ENCODE results near the gene ARHGEF12.

ARHGEF12 gene

DNA sequence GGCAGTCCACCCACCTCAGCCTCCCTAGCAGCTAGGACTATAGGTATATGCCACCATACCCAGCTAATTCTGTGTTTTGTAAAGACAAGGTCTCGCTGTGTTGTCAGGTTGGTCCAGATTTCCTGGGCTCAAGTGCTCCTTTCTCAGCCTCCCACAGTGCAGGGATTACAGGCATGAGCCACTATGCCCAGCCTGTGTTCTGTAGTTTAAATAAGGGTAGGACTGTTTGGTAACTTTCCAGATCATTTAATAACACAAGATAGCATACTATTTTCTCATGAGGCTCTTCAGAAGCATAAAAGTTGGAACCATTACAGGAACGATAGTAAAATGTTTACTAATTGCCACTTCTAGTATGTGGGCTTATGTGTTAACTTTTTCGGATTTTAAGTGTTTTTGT, 137.3 kb downstream of the ARHGEF12 start:
- TF ChIP-seq, protein P1, sequence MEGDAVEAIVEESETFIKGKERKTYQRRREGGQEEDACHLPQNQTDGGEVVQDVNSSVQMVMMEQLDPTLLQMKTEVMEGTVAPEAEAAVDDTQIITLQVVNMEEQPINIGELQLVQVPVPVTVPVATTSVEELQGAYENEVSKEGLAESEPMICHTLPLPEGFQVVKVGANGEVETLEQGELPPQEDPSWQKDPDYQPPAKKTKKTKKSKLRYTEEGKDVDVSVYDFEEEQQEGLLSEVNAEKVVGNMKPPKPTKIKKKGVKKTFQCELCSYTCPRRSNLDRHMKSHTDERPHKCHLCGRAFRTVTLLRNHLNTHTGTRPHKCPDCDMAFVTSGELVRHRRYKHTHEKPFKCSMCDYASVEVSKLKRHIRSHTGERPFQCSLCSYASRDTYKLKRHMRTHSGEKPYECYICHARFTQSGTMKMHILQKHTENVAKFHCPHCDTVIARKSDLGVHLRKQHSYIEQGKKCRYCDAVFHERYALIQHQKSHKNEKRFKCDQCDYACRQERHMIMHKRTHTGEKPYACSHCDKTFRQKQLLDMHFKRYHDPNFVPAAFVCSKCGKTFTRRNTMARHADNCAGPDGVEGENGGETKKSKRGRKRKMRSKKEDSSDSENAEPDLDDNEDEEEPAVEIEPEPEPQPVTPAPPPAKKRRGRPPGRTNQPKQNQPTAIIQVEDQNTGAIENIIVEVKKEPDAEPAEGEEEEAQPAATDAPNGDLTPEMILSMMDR (IDR thresholded peaks at IDR 0.05) = no peak
- peaks cover 25% of the 10 kb centered on the region for H3K27me3 ChIP-seq
- H3K27ac ChIP-seq = no peak overlapping the region
- H3K9me3 ChIP-seq = no peaks in the 10 kb centered on the region
- no peak overlapping the region for H3K4me3 ChIP-seq (ENCODE audit: low read depth in 1 of 2, low read length in 1 of 2)
- H3K36me3 ChIP-seq = no peaks in the 10 kb centered on the region
- H3K4me1 ChIP-seq (ENCODE audit: control insufficient read depth in 1 of 2, insufficient read depth in 1 of 2, low read depth in 1 of 2, low read length in 1 of 2) = no peaks in the 10 kb centered on the region

DNA sequence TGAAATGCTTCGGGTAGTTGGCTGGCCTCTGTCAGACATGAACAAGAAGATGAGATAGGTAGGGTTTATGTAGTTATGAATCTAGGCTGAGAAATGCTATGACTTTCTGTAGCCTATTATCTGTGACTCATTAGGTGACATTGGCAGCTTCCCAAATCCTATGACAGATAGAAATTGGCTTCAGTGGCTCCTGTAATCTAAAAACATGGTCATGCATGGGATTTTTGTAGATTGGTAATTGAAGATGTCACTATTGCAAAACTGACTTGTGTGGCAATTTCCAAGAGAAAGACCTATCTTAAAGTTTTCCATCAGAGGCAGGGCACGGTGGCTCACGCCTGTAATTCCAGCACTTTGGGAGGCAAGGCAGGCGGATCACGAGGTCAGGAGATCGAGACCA, 145.9 kb downstream of the ARHGEF12 start:
- no peaks in the 10 kb centered on the region for H3K36me3 ChIP-seq
- TF ChIP-seq, protein P1 (IDR thresholded peaks at IDR 0.05) = no peak

DNA sequence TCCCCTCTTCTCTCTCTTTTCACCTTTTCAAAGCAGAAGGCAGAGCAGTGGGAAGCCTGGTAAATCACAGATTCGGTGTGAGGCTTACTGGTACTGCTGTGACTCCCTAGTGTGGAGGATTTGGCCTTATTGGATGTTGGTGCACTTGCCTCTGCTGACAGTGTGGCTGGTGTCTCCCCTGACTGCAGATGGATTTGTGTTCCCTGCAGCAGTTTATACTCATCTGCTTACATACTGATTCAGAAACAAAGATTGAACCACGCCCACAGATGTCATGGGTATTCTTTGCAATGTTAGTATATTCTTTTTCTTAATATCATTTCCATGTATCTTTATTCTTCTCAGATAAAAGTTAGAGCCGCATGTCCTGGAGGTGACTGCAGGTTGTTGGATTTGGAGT, 148.5 kb downstream of the ARHGEF12 start:
- Histone ChIP-seq H3K27ac (no peak overlapping the region), H3K36me3 (no peaks in the 10 kb centered on the region), H3K9me3 (no peaks in the 10 kb centered on the region), H3K27me3 (peaks cover 37% of the 10 kb centered on the region), H3K4me3 (ENCODE audit: low read depth in 1 of 2, low read length in 1 of 2) (no peak overlapping the region), H3K4me1 (ENCODE audit: control insufficient read depth in 1 of 2, insufficient read depth in 1 of 2, low read depth in 1 of 2, low read length in 1 of 2) (no peaks in the 10 kb centered on the region)
- TF ChIP-seq, protein P1 (IDR thresholded peaks at IDR 0.05) = no peak

More for the DNA sequence above, 145.9 kb downstream of the ARHGEF12 start:
- Histone ChIP-seq H3K4me3 (ENCODE audit: low read depth in 1 of 2, low read length in 1 of 2) (no peak overlapping the region), H3K4me1 (ENCODE audit: control insufficient read depth in 1 of 2, insufficient read depth in 1 of 2, low read depth in 1 of 2, low read length in 1 of 2) (no peaks in the 10 kb centered on the region), H3K9me3 (no peaks in the 10 kb centered on the region), H3K27ac (no peak overlapping the region), H3K27me3 (peaks cover 19% of the 10 kb centered on the region)

DNA sequence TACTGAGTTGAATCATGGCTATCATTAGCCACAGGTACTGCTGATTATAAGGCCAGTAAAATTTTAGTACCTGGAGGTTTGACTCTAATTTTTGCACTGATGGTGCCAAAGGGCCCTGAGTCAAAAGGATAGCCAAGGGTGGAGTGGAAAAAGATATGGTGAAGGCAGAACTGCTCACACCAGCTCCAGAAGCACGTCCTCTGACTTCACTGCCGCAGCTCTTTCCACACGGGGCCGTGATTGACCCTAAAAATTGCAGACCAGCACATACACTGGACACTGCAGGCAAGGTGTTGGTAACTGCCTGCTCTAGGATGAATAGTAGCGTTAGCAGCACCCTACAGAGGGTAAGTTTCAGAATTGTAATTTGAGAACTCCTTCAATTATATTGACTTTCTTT, 149.9 kb downstream of the ARHGEF12 start:
- H3K4me1 ChIP-seq (ENCODE audit: control insufficient read depth in 1 of 2, insufficient read depth in 1 of 2, low read depth in 1 of 2, low read length in 1 of 2) = no peaks in the 10 kb centered on the region
- no peaks in the 10 kb centered on the region for H3K9me3 ChIP-seq
- peaks cover 47% of the 10 kb centered on the region for H3K27me3 ChIP-seq
- TF ChIP-seq, protein P1 (IDR thresholded peaks at IDR 0.05) = no peak
- H3K36me3 ChIP-seq = no peaks in the 10 kb centered on the region
- no peak overlapping the region for H3K4me3 ChIP-seq (ENCODE audit: low read depth in 1 of 2, low read length in 1 of 2)
- no peak overlapping the region for H3K27ac ChIP-seq

DNA sequence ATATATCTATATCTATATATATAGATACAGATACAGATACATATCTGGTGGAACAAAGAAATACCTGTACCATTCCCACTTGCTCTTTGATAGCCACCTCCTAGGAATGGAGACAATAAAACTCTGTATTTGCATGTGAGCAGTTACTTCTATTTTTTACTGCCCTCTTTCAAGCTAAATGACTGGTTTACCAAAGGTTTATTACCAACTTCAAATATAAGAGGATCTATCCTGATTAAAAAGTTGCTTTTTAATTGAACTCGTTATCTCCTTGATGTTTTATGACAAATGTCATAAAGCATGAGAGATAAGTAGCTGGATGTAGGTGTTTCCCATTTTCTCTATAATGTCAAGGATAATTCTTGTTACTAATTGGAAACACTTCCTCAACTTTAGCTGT, 153.6 kb downstream of the ARHGEF12 start:
- Histone ChIP-seq H3K9me3 (no peaks in the 10 kb centered on the region), H3K36me3 (no peaks in the 10 kb centered on the region), H3K27me3 (peaks cover 57% of the 10 kb centered on the region), H3K4me3 (ENCODE audit: low read depth in 1 of 2, low read length in 1 of 2) (no peak overlapping the region), H3K27ac (no peak overlapping the region), H3K4me1 (ENCODE audit: control insufficient read depth in 1 of 2, insufficient read depth in 1 of 2, low read depth in 1 of 2, low read length in 1 of 2) (no peaks in the 10 kb centered on the region)
- TF ChIP-seq, protein P1 (IDR thresholded peaks at IDR 0.05) = no peak

DNA sequence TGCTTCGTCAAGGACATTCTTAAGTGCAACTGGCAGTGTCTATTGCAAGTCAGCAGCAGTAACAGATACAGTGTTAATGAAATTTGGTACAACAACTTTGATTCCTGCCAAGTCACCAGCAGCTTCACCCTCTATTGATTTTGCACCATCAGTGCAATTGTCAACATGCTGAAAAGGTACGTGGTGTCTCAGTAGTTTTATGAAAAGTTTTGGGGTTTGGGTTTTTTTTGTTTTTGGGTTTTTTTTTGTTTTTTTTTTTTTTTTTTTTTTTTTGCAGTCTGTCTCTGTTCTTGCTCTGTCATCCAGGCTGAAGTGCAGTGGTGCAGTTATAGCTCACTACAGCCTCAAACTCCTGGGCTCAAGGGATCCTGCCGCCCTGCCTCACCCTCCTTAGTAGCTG, 156.3 kb downstream of the ARHGEF12 start:
- Histone ChIP-seq H3K36me3 (no peaks in the 10 kb centered on the region), H3K4me3 (ENCODE audit: low read depth in 1 of 2, low read length in 1 of 2) (no peak overlapping the region), H3K9me3 (no peaks in the 10 kb centered on the region), H3K27ac (no peak overlapping the region), H3K4me1 (ENCODE audit: control insufficient read depth in 1 of 2, insufficient read depth in 1 of 2, low read depth in 1 of 2, low read length in 1 of 2) (no peaks in the 10 kb centered on the region), H3K27me3 (peaks cover 57% of the 10 kb centered on the region)
- TF ChIP-seq, protein P1 (IDR thresholded peaks at IDR 0.05) = no peak
